HG03378 (cell line): ENCODE measurements around the gene CLSTN2.

Experiments
- ATAC-seq: cut with Tn5 transposase; IDR thresholded peaks from one replicate; pipeline ENCODE4 v1.9.1; 2021; ENCODE audit warnings: mild to moderate bottlenecking, moderate library complexity; ENCODE audit not compliant: unreplicated experiment

The CLSTN2 gene

GRCh38 chr3:140316868-140317400 lies 381.9 kb downstream of the CLSTN2 start:
- ATAC-seq: no peak

GRCh38 chr3:140319739-140320138 lies 384.8 kb downstream of the CLSTN2 start:
- ATAC-seq: no peak

GRCh38 chr3:140323561-140323960 lies 388.6 kb downstream of the CLSTN2 start:
- no peak for ATAC-seq

GRCh38 chr3:140332131-140332530 lies 397.1 kb downstream of the CLSTN2 start:
- ATAC-seq: no peak

GRCh38 chr3:140334132-140334929 lies 399.3 kb downstream of the CLSTN2 start:
- ATAC-seq: no peak

- ATAC-seq: no peak
These were observed 401.5 kb downstream of the CLSTN2 start for GRCh38 chr3:140336465-140336864.

GRCh38 chr3:140338916-140339315 lies 403.9 kb downstream of the CLSTN2 start:
- no peak for ATAC-seq

- no peak for ATAC-seq
These were observed 406.2 kb downstream of the CLSTN2 start for GRCh38 chr3:140341203-140341602.

- ATAC-seq: no peak
These were observed 406.9 kb downstream of the CLSTN2 start for GRCh38 chr3:140341817-140342403.

- no peak for ATAC-seq
These were observed 407.7 kb downstream of the CLSTN2 start for GRCh38 chr3:140342668-140343067.

GRCh38 chr3:140343211-140344081 lies 408.5 kb downstream of the CLSTN2 start:
- no peak for ATAC-seq

- no peak for ATAC-seq
These were observed 409.1 kb downstream of the CLSTN2 start for GRCh38 chr3:140344082-140344454.

GRCh38 chr3:140344601-140345205 lies 409.7 kb downstream of the CLSTN2 start:
- no peak for ATAC-seq

- no peak for ATAC-seq
These were observed 412.2 kb downstream of the CLSTN2 start for GRCh38 chr3:140347151-140347550.

- ATAC-seq: no peak
These were observed 415.0 kb downstream of the CLSTN2 start for GRCh38 chr3:140349938-140350337.

GRCh38 chr3:140351466-140351865 lies 416.5 kb downstream of the CLSTN2 start:
- ATAC-seq: no peak

GRCh38 chr3:140355481-140355880 lies 420.5 kb downstream of the CLSTN2 start:
- no peak for ATAC-seq

- ATAC-seq: no peak
These were observed 423.7 kb downstream of the CLSTN2 start for GRCh38 chr3:140358686-140359085.

- no peak for ATAC-seq
These were observed 424.4 kb downstream of the CLSTN2 start for GRCh38 chr3:140359233-140359995.

- ATAC-seq: no peak
These were observed 425.3 kb downstream of the CLSTN2 start for GRCh38 chr3:140360332-140360731.
